Type B pancreatic cell (in vitro differentiated cells): ENCODE measurements around the gene ACTR6. TPM values are rescaled to one million over a fixed set of nuclear protein-coding genes. Genes with fewer than 3 reads are reported as not detected.
"Not testable (repeated sequence)": the region's sequence is repeated elsewhere in the genome, so short reads cannot be mapped to it uniquely, and the experiment has no call there.

Experiments
- DNase-seq: peaks from one replicate; pipeline ENCODE4 v3.0.0; 2021; ENCODE audit warnings: mixed read lengths; ENCODE audit not compliant: unreplicated experiment; ENCODE audit errors: extremely low spot score
- H3K27ac Mint-ChIP-seq: 2 replicates; pipeline ENCODE4 v1.8.0; 2021; ENCODE audit warnings: mild to moderate bottlenecking, mixed read lengths
- H3K27me3 Mint-ChIP-seq: 2 replicates; pipeline ENCODE4 v1.8.0; 2021; ENCODE audit warnings: mixed read lengths
- H3K36me3 Mint-ChIP-seq: 2 replicates; pipeline ENCODE4 v1.8.0; 2021; ENCODE audit warnings: mixed read lengths
- H3K4me1 Mint-ChIP-seq: one replicate; pipeline ENCODE4 v1.8.0; 2021; ENCODE audit warnings: mixed read lengths; ENCODE audit not compliant: unreplicated experiment
- H3K4me3 Mint-ChIP-seq: 2 replicates; pipeline ENCODE4 v1.8.0; 2021; ENCODE audit warnings: mild to moderate bottlenecking, mixed read lengths
- H3K9me3 Mint-ChIP-seq: 2 replicates; pipeline ENCODE4 v1.8.0; 2021; ENCODE audit warnings: mixed read lengths
- total RNA-seq: library from RNA; stranded (reverse); gene quantifications from 2 replicates; pipeline ENCODE4 v1.2.1, GENCODE V29; 2021; ENCODE audit warnings: low replicate concordance
- TF ChIP-seq, protein P1 (sequence below): fragments of 200-600 bp; sonication (generic); conservative IDR thresholded peaks from 2 replicates; pipeline ENCODE4 v1.5.0; 2021; ENCODE audit warnings: antibody characterized with exemption, mild to moderate bottlenecking

ACTR6 gene
- total RNA-seq, 1 donor from 2014 or later: 32.9 TPM

DNA sequence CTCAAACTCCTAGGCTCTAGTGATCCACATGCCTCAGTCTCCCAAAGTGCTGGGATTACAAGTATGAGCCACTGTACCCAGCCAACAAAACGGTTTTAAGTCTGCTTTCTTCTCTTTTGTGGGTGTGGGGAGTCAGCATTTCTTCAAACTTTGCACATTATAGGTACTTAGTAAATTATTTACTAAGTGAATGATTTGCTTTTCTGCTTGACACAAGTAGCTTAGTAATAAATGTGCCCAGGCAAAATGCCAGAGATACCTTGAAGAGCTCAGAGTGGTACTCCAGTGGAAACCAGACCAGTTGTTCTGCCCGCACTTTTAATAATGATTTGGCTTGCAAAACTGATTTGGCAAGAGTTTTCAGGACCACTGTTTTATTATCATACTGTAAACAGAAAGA, 51.3 kb downstream of the ACTR6 start:
- peaks cover 6% of the 10 kb centered on the region for H3K4me1 Mint-ChIP-seq
- H3K9me3 Mint-ChIP-seq: no peaks in the 10 kb centered on the region
- no peak overlapping the region for H3K27ac Mint-ChIP-seq
- TF ChIP-seq, protein P1, sequence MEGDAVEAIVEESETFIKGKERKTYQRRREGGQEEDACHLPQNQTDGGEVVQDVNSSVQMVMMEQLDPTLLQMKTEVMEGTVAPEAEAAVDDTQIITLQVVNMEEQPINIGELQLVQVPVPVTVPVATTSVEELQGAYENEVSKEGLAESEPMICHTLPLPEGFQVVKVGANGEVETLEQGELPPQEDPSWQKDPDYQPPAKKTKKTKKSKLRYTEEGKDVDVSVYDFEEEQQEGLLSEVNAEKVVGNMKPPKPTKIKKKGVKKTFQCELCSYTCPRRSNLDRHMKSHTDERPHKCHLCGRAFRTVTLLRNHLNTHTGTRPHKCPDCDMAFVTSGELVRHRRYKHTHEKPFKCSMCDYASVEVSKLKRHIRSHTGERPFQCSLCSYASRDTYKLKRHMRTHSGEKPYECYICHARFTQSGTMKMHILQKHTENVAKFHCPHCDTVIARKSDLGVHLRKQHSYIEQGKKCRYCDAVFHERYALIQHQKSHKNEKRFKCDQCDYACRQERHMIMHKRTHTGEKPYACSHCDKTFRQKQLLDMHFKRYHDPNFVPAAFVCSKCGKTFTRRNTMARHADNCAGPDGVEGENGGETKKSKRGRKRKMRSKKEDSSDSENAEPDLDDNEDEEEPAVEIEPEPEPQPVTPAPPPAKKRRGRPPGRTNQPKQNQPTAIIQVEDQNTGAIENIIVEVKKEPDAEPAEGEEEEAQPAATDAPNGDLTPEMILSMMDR: no peak
- no peaks in the 10 kb centered on the region for H3K36me3 Mint-ChIP-seq
- no peaks in the 10 kb centered on the region for H3K27me3 Mint-ChIP-seq
- DNase-seq: no peak
- no peak overlapping the region for H3K4me3 Mint-ChIP-seq

DNA sequence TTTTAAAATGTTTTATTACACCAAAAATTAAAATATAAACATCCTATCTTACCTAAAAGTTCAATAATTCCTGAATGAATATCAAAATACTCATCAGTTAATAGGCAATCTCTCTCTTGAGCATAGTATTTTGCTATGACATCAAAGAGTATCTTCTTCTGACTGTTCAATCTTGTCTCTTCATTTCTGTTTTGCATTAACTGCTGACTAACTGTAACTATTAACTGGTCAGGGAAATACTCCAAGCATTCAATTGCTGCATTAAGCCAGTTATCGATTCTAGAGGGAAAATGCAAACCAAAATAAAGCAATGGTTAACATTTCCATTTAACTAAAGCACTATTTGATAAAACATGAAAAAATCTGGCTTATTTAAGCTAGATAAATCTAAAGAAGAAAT, 52.8 kb downstream of the ACTR6 start:
- Mint-ChIP-seq H3K27me3 (no peaks in the 10 kb centered on the region), H3K9me3 (no peaks in the 10 kb centered on the region), H3K4me3 (no peak overlapping the region), H3K4me1 (peaks cover 6% of the 10 kb centered on the region), H3K36me3 (no peaks in the 10 kb centered on the region), H3K27ac (no peak overlapping the region)
- TF ChIP-seq, protein P1: no peak
- no peak for DNase-seq

DNA sequence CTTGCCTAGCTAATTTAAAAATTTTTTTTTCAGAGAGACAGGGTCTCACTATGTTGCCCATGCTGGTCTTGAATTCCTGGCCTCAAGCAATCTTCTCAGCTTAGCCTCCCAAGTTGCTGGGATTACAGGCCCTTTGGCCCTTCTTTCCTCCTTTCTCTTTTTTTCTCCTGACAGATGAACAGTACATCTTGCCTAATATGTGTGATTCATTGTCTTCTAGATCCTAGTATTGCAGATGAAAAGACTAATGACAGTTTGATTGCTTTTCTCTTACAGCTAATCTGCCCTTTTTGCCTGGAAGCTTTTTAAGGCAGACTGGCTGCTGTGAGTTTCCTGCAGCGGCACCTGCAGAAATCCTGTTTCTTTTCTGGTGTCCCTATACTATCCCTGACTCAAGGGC, 54.3 kb downstream of the ACTR6 start:
- TF ChIP-seq, protein P1: no peak
- no peak for DNase-seq
- H3K4me3 Mint-ChIP-seq: no peak overlapping the region
- peaks cover 6% of the 10 kb centered on the region for H3K4me1 Mint-ChIP-seq
- H3K27ac Mint-ChIP-seq: no peak overlapping the region
- no peaks in the 10 kb centered on the region for H3K27me3 Mint-ChIP-seq
- no peaks in the 10 kb centered on the region for H3K36me3 Mint-ChIP-seq
- H3K9me3 Mint-ChIP-seq: no peaks in the 10 kb centered on the region

DNA sequence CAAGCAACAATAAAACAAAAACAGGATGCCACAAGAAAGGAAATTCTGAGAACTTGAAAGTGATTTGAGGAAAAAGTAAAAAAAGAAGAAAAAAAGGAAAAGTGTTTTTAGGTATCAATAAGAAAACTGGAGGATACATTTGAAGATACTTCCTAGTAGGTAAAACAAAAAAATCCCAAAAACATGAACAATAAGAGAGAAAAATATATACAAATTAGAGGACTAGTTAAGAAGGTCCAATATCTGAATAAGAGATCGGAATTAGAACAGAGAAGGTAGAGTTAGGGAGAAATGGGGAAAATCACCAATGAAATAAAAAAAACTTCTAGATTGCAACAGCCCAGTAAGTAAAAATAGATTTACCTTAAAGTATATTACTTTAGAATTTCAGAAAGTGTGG, 57.5 kb downstream of the ACTR6 start:
- Mint-ChIP-seq H3K36me3 (no peaks in the 10 kb centered on the region), H3K4me3 (no peak overlapping the region), H3K4me1 (peaks cover 6% of the 10 kb centered on the region), H3K9me3 (no peaks in the 10 kb centered on the region), H3K27me3 (no peaks in the 10 kb centered on the region), H3K27ac (no peak overlapping the region)
- no peak for DNase-seq
- TF ChIP-seq, protein P1: no peak

DNA sequence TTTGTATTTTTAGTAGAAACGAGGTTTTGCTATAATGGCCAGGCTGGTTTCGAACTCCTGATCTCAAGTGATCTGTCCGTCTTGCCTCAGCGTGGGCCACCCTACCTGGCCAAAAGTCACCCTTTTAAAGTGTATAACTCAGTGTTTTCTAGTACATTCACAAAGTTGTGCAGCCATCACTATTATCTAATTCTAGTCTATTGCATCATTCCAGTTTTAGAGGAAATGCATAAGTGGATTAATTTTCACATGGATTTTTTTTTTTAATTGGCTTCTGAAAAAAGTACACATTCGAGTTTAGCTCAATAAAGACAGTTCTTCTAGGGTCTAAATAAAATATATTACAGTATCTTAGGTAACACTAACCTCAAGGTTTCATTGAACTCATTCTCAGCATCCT, 62.5 kb downstream of the ACTR6 start:
- Mint-ChIP-seq H3K27ac (no peak overlapping the region), H3K4me3 (no peak overlapping the region), H3K27me3 (no peaks in the 10 kb centered on the region), H3K36me3 (no peaks in the 10 kb centered on the region), H3K4me1 (peaks cover 3% of the 10 kb centered on the region), H3K9me3 (no peaks in the 10 kb centered on the region)
- no peak for DNase-seq
- TF ChIP-seq, protein P1: no peak

DNA sequence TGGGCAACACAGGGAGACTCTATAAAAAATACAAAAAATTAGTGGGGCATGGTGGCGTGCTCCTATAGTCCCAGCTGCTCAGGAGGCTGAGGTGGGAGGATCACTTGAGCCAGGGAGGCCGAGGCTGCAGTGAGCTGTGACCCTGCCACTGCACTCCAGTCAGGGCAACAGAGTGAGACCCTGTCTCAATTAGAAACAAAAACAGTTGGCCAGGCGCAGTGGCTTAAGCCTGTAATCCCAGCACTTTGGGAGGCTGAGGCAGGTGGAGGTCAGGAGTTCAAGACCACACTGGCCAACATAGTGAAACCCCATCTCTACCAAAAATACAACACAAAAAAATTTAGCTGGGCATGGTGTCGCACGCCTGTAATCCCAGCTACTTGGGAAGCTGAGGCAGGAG, 64.5 kb downstream of the ACTR6 start:
- H3K4me3 Mint-ChIP-seq: peak overlapping the region; percentile 64

More for the DNA sequence above, 64.5 kb downstream of the ACTR6 start:
- not testable (repeated sequence) for DNase-seq, H3K36me3 Mint-ChIP-seq, H3K27me3 Mint-ChIP-seq, H3K9me3 Mint-ChIP-seq, H3K27ac Mint-ChIP-seq
- peaks cover 15% of the 10 kb centered on the region for H3K4me1 Mint-ChIP-seq
